Measurements from ENCODE around the gene IL20. TPM values are rescaled to one million over a fixed set of nuclear protein-coding genes. Genes with fewer than 3 reads are reported as not detected.
A peak's percentile ranks its signal among the peaks of the same experiment; 100 is the strongest.

Gene IL20
- polyA plus RNA-seq, 1 donor (not counting 4 experiments of a cell fraction or from before 2014, with no cell fraction given) = 4.7 TPM

- Histone ChIP-seq H3K9me1 (ENCODE audit: control insufficient read depth, extremely low read depth, insufficient read depth, low read length) (no peaks in the 10 kb centered on the region), H3K9me3 (ENCODE audit: control insufficient read depth, low read depth, low read length) (no peaks in the 10 kb centered on the region), H3K4me3 (ENCODE audit: control insufficient read depth in 2 of 3, extremely low read depth in 1 of 3, insufficient read depth in 2 of 3, low read depth in 1 of 3, low read length in 3 of 3) (no peak overlapping the region), H3K79me2 (ENCODE audit: control insufficient read depth, insufficient read depth, low read length) (peaks cover 5% of the 10 kb centered on the region), H3K4me1 (ENCODE audit: control insufficient read depth, extremely low read depth, insufficient read depth, low read length) (peaks cover 45% of the 10 kb centered on the region), H3K4me2 (ENCODE audit: control insufficient read depth, extremely low read depth, insufficient read depth, low read depth, low read length) (peak overlapping the region; percentile 13), H3K36me3 (ENCODE audit: control insufficient read depth in 2 of 2, extremely low read depth in 1 of 2, insufficient read depth in 2 of 2, low read length in 2 of 2) (peaks cover 0 to 17% of the 10 kb centered on the region in 2 experiments), H3K27ac (ENCODE audit: control insufficient read depth, insufficient read depth, low read length) (peak overlapping the region; percentile 91), H3K9ac (ENCODE audit: control insufficient read depth, extremely low read depth, insufficient read depth, low read length) (peak overlapping the region; percentile 23), H2AFZ (ENCODE audit: control insufficient read depth, low read length) (no peak overlapping the region), H4K20me1 (ENCODE audit: control insufficient read depth, extremely low read depth, insufficient read depth, low read length) (no peaks in the 10 kb centered on the region), H3K27me3 (ENCODE audit: control insufficient read depth, extremely low read depth, insufficient read depth, low read length) (no peaks in the 10 kb centered on the region)
- dilution Hi-C loops (cut with MboI; ENCODE audit: extremely low pct_ligation_motif_present, low sequenced_read_pairs) = no loop called here
- no peak for TF ChIP-seq EZH2 (IDR thresholded peaks at IDR 0.05; ENCODE audit: low read length)
- no peak for TF ChIP-seq CTCF (optimal IDR thresholded peaks at IDR 0.05 in 1 of 3, IDR thresholded peaks at IDR 0.05 in 1 of 3, conservative IDR thresholded peaks at IDR 0.05 in 1 of 3; ENCODE audit: extremely low read depth in 1 of 3, insufficient read depth in 2 of 3, low read length in 3 of 3)
- FAIRE-seq = no peak
- no peak for DNase-seq (ENCODE audit: low read depth, low spot score)
Measured at GRCh38 chr1:206904423-206905142, 39.2 kb downstream of the IL20 start.

- Histone ChIP-seq H4K20me1 (ENCODE audit: control insufficient read depth, extremely low read depth, insufficient read depth, low read length) (no peaks in the 10 kb centered on the region), H3K4me3 (ENCODE audit: control insufficient read depth in 2 of 3, extremely low read depth in 1 of 3, insufficient read depth in 2 of 3, low read depth in 1 of 3, low read length in 3 of 3) (no peak overlapping the region), H3K27me3 (ENCODE audit: control insufficient read depth, extremely low read depth, insufficient read depth, low read length) (no peaks in the 10 kb centered on the region), H3K9me1 (ENCODE audit: control insufficient read depth, extremely low read depth, insufficient read depth, low read length) (no peaks in the 10 kb centered on the region), H3K4me1 (ENCODE audit: control insufficient read depth, extremely low read depth, insufficient read depth, low read length) (peaks cover 54% of the 10 kb centered on the region), H3K27ac (ENCODE audit: control insufficient read depth, insufficient read depth, low read length) (peak overlapping the region; percentile 91), H3K9me3 (ENCODE audit: control insufficient read depth, low read depth, low read length) (no peaks in the 10 kb centered on the region), H3K36me3 (ENCODE audit: control insufficient read depth in 2 of 2, extremely low read depth in 1 of 2, insufficient read depth in 2 of 2, low read length in 2 of 2) (peaks cover 0 to 17% of the 10 kb centered on the region in 2 experiments), H3K4me2 (ENCODE audit: control insufficient read depth, extremely low read depth, insufficient read depth, low read depth, low read length) (peak overlapping the region; percentile 26), H3K9ac (ENCODE audit: control insufficient read depth, extremely low read depth, insufficient read depth, low read length) (peak overlapping the region; percentile 43), H3K79me2 (ENCODE audit: control insufficient read depth, insufficient read depth, low read length) (peaks cover 5% of the 10 kb centered on the region), H2AFZ (ENCODE audit: control insufficient read depth, low read length) (peak overlapping the region; percentile 27)
- TF ChIP-seq CTCF (optimal IDR thresholded peaks at IDR 0.05 in 1 of 3, IDR thresholded peaks at IDR 0.05 in 1 of 3, conservative IDR thresholded peaks at IDR 0.05 in 1 of 3; ENCODE audit: extremely low read depth in 1 of 3, insufficient read depth in 2 of 3, low read length in 3 of 3) (peak in 1 of 3 experiments; percentile 2), EZH2 (IDR thresholded peaks at IDR 0.05; ENCODE audit: low read length) (no peak)
- peak; percentile 97 for DNase-seq (ENCODE audit: low read depth, low spot score)
- peak; percentile 88 for FAIRE-seq
- dilution Hi-C loops (cut with MboI; ENCODE audit: extremely low pct_ligation_motif_present, low sequenced_read_pairs) = no loop called here
Measured at GRCh38 chr1:206905295-206906164, 40.1 kb downstream of the IL20 start.

Data from keratinocyte (primary cell).